H1 (cell line): ENCODE data around the gene USB1. TPM values are rescaled to one million over a fixed set of nuclear protein-coding genes. Genes with fewer than 3 reads are reported as not detected.

Experiments
- ATF3 ChIP-seq: IDR thresholded peaks from 2 replicates; pipeline ENCODE4 v1.6.1; 2011; ENCODE audit warnings: low read depth, mild to moderate bottlenecking, low read length; ENCODE audit not compliant: insufficient read depth
- EZH2 ChIP-seq: fragments of 200-600 bp; sonication (generic); IDR thresholded peaks from 2 replicates; pipeline ENCODE4 v1.7.1; 2012; ENCODE audit warnings: low read depth, mild to moderate bottlenecking, moderate library complexity, low read length, inconsistent platforms; ENCODE audit not compliant: severe bottlenecking
- MAX ChIP-seq: IDR thresholded peaks from 2 replicates; pipeline ENCODE4 v1.6.1; 2012; ENCODE audit warnings: inconsistent platforms
- POU5F1 ChIP-seq: IDR thresholded peaks from 2 replicates; pipeline ENCODE4 v1.6.1; 2011; ENCODE audit warnings: low read depth, mild to moderate bottlenecking, low read length, moderate library complexity
- RAD21 ChIP-seq, 2 experiments: IDR thresholded peaks in 1 of 2; conservative IDR thresholded peaks in 1 of 2; 2 replicates each; pipeline ENCODE4 v1.6.1; 2011; ENCODE audit warnings: low read depth in 2 of 2, low read length in 2 of 2, improper control_type of control experiment in 1 of 2, inconsistent platforms in 1 of 2, mild to moderate bottlenecking in 1 of 2, moderate library complexity in 1 of 2
- RNF2 ChIP-seq: fragments of 200-900, 300-1000 bp; sonication (generic); IDR thresholded peaks from 2 replicates; pipeline ENCODE4 v1.7.1; 2016; ENCODE audit warnings: borderline replicate concordance, low read depth, mild to moderate bottlenecking, antibody characterized with exemption, low read length; ENCODE audit not compliant: poor library complexity, severe bottlenecking; ENCODE audit errors: missing control alignments
- SIRT6 ChIP-seq: IDR thresholded peaks from one replicate; pipeline ENCODE4 v1.7.1; 2012; ENCODE audit warnings: low read length, inconsistent platforms
- SP1 ChIP-seq: IDR thresholded peaks from 2 replicates; pipeline ENCODE4 v1.6.1; 2011; ENCODE audit warnings: low read depth, low read length
- SRF ChIP-seq: IDR thresholded peaks from 2 replicates; pipeline ENCODE4 v1.6.1; 2011; ENCODE audit warnings: mild to moderate bottlenecking, low read depth, low read length, moderate library complexity
- polyA plus RNA-seq, 7 experiments: library from polyadenylated mRNA; depleted of rRNA in 3 of 7; stranded (reverse) in 5 of 7; unstranded in 2 of 7; fragments of >200 nt in 5 of 7; fragments of 200-250 nt in 2 of 7; gene quantifications; 1 replicate in 5 of 7; 2 replicates in 1 of 7; 4 replicates in 1 of 7; pipeline versions ENCODE4 v1.2.1 to v1.2.3, GENCODE V29; 2011 to 2013; ENCODE audit warnings: missing spikeins in 2 of 7, mixed read lengths in 2 of 7
- total RNA-seq: library from RNA; stranded (reverse); fragmentation: NEBNext Ultra II Directional; extraction: Animal tissue kit (Norgen Biotek cat#: 25700); gene quantifications from 2 replicates; pipeline ENCODE4 v1.2.1, GENCODE V29; 2021
- TF ChIP-seq, protein P1 (sequence below): IDR thresholded peaks from 2 replicates; pipeline ENCODE4 v1.6.1; 2012; ENCODE audit warnings: low read length, inconsistent platforms

The USB1 gene
- total and polyA plus RNA-seq, 2 of the 8 experiments (the other 6 are each of a cell fraction or from before 2014, with no cell fraction given): 65.4 to 75.9 TPM

DNA sequence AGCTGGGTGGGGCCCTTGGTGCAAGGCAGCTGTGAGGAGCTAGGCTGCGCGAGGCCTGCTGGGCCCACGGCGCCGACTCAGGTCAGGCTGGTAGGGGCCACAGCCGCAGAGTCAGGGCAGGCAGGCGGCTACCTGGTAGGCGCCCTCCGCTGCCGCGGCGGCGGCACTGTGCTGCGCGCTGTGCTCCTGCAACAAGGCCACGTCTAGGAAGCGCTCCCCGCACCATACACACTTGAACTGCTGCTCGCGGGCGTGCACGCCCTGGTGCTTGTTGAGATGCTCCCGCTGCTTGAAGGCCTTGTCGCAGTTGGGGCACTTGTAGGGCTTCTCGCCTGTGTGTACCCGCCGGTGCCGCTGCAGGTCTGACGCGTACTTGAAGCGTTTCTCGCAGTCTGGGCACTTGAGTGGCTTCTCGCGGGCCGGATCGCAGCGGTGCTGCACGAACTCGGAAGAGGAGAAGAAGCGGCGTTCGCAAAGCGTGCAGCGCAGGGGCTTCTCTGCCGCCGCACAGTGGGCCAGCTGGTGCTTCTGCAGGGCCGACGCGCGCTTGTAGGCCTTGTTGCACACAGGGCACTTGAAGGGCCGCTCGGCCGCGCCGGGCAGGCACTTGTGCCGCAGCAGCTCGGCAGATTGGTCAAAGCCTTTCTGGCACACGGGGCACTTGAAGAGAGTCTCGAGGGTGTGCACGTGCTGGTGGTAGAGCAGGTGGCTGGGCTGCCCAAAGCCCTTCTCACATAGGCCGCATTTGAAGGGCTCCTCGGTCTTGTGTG, 4.6 kb upstream of the USB1 start (continued):
- no peak for TF ChIP-seq RAD21 (IDR thresholded peaks at IDR 0.05 in 1 of 2, conservative IDR thresholded peaks at IDR 0.05 in 1 of 2; ENCODE audit: low read depth in 2 of 2, low read length in 2 of 2)
- no peak for TF ChIP-seq RNF2
- no peak for TF ChIP-seq EZH2
- TF ChIP-seq SRF: no peak
- no peak for TF ChIP-seq ATF3
- TF ChIP-seq SIRT6: no peak
- no peak for TF ChIP-seq MAX
- TF ChIP-seq, protein P1, sequence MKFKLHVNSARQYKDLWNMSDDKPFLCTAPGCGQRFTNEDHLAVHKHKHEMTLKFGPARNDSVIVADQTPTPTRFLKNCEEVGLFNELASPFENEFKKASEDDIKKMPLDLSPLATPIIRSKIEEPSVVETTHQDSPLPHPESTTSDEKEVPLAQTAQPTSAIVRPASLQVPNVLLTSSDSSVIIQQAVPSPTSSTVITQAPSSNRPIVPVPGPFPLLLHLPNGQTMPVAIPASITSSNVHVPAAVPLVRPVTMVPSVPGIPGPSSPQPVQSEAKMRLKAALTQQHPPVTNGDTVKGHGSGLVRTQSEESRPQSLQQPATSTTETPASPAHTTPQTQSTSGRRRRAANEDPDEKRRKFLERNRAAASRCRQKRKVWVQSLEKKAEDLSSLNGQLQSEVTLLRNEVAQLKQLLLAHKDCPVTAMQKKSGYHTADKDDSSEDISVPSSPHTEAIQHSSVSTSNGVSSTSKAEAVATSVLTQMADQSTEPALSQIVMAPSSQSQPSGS: no peak
- TF ChIP-seq SP1: no peak
- no peak for TF ChIP-seq POU5F1
